Mesenchymal stem cell (in vitro differentiated cells and primary cell): ENCODE results near the gene NCOR2.
A peak's percentile ranks its signal among the peaks of the same experiment; 100 is the strongest.

Source experiments
- DNase-seq: peaks from one replicate; pipeline ENCODE4 v3.0.0-alpha.2; 2013
- H2AFZ ChIP-seq: one replicate; pipeline ENCODE4 v1.6.1; 2013; ENCODE audit warnings: low read depth, mild to moderate bottlenecking, control low read depth, inconsistent platforms, low read length, moderate library complexity
- H2AK5ac ChIP-seq: 2 replicates; pipeline ENCODE4 v1.6.1; 2013; ENCODE audit warnings: low read length, moderate library complexity, mild to moderate bottlenecking, inconsistent platforms; ENCODE audit not compliant: severe bottlenecking
- H2BK120ac ChIP-seq: one replicate; pipeline ENCODE4 v1.6.1; 2013; ENCODE audit warnings: low read depth, mild to moderate bottlenecking, inconsistent platforms, low read length, moderate library complexity
- H2BK12ac ChIP-seq, 2 experiments: one replicate each; pipeline ENCODE4 v1.6.1; 2013; ENCODE audit warnings: inconsistent platforms in 2 of 2, low read length in 2 of 2, mild to moderate bottlenecking in 2 of 2, moderate library complexity in 2 of 2, control low read depth in 1 of 2
- H2BK15ac ChIP-seq: one replicate; pipeline ENCODE4 v1.6.1; 2013; ENCODE audit warnings: mild to moderate bottlenecking, low read depth, inconsistent platforms; ENCODE audit not compliant: poor library complexity, severe bottlenecking
- H2BK5ac ChIP-seq: 2 replicates; pipeline ENCODE4 v1.6.1; 2013; ENCODE audit warnings: low read depth, mild to moderate bottlenecking, low read length, control low read depth, inconsistent platforms; ENCODE audit not compliant: poor library complexity, severe bottlenecking
- H3K14ac ChIP-seq, 2 experiments: one replicate each; pipeline ENCODE4 v1.6.1; 2013; ENCODE audit warnings: inconsistent platforms in 2 of 2, low read length in 2 of 2, control low read depth in 1 of 2, mild to moderate bottlenecking in 1 of 2, moderate library complexity in 1 of 2
- H3K18ac ChIP-seq, 2 experiments: one replicate each; pipeline ENCODE4 v1.6.1; 2013; ENCODE audit warnings: inconsistent platforms in 2 of 2, low read length in 2 of 2, control low read depth in 1 of 2, low read depth in 1 of 2, mild to moderate bottlenecking in 1 of 2
- H3K23ac ChIP-seq, 2 experiments: one replicate each; pipeline ENCODE4 v1.6.1; 2013; ENCODE audit warnings: inconsistent platforms in 2 of 2, low read length in 2 of 2, mild to moderate bottlenecking in 2 of 2, moderate library complexity in 2 of 2, control low read depth in 1 of 2
- H3K27ac ChIP-seq: 2 replicates; pipeline ENCODE4 v1.5.1; 2013; ENCODE audit warnings: mild to moderate bottlenecking, moderate library complexity, low read length, control low read depth, inconsistent platforms; ENCODE audit not compliant: poor library complexity, severe bottlenecking
- H3K27me3 ChIP-seq, 2 experiments: 2 replicates each; pipeline versions ENCODE4 v1.6.1 to v1.7.0; 2013; ENCODE audit warnings: low read length in 2 of 2, mild to moderate bottlenecking in 2 of 2, moderate library complexity in 2 of 2, control low read depth in 1 of 2, inconsistent platforms in 1 of 2; ENCODE audit not compliant: control insufficient read depth in 1 of 2, insufficient read depth in 1 of 2
- H3K36me3 ChIP-seq, 2 experiments: 2 replicates each; pipeline versions ENCODE4 v1.6.1 to v1.7.0; 2013; ENCODE audit warnings: low read length in 2 of 2, control low read depth in 1 of 2, inconsistent platforms in 1 of 2, low read depth in 1 of 2, mild to moderate bottlenecking in 1 of 2; ENCODE audit not compliant: insufficient read depth in 2 of 2, control insufficient read depth in 1 of 2
- H3K4ac ChIP-seq, 2 experiments: one replicate each; pipeline ENCODE4 v1.6.1; 2013; ENCODE audit warnings: inconsistent platforms in 2 of 2, low read length in 2 of 2, mild to moderate bottlenecking in 2 of 2, moderate library complexity in 2 of 2, control low read depth in 1 of 2, low read depth in 1 of 2
- H3K4me1 ChIP-seq: 2 replicates; pipeline ENCODE4 v1.6.1; 2013; ENCODE audit warnings: low read depth, low read length, control low read depth; ENCODE audit not compliant: control insufficient read depth, insufficient read depth
- H3K4me2 ChIP-seq: 2 replicates; pipeline ENCODE4 v1.6.1; 2013; ENCODE audit warnings: low read length, mild to moderate bottlenecking, inconsistent platforms; ENCODE audit not compliant: poor library complexity, severe bottlenecking
- H3K4me3 ChIP-seq, 2 experiments: 2 replicates each; pipeline versions ENCODE4 v1.5.1 to v1.7.0; 2013; ENCODE audit warnings: low read length in 2 of 2, mild to moderate bottlenecking in 2 of 2, control low read depth in 1 of 2, low read depth in 1 of 2; ENCODE audit not compliant: insufficient read depth in 1 of 2
- H3K79me1 ChIP-seq: replicated peaks from 2 replicates; pipeline ENCODE4 v1.6.1; 2013; ENCODE audit warnings: mild to moderate bottlenecking, control low read depth, low read length, inconsistent platforms; ENCODE audit not compliant: poor library complexity, severe bottlenecking
- H3K9ac ChIP-seq: 2 replicates; pipeline ENCODE4 v1.7.0; 2013; ENCODE audit warnings: mild to moderate bottlenecking, low read length, moderate library complexity
- H3K9me3 ChIP-seq: 2 replicates; pipeline ENCODE4 v1.7.0; 2013; ENCODE audit warnings: mild to moderate bottlenecking, low read length; ENCODE audit not compliant: control insufficient read depth
- H4K8ac ChIP-seq: one replicate; pipeline ENCODE4 v1.6.1; 2013; ENCODE audit warnings: inconsistent platforms, mild to moderate bottlenecking, low read length, moderate library complexity
- H4K91ac ChIP-seq: one replicate; pipeline ENCODE4 v1.6.1; 2013; ENCODE audit warnings: mild to moderate bottlenecking, low read length, inconsistent platforms
- WGBS: methylation state at CpG from one replicate; pipeline ENCODE4 v1.1.7; 2013; ENCODE audit warnings: mixed read lengths; 5-methylcytosine and 5-hydroxymethylcytosine counted together

NCOR2 gene

GRCh38 chr12:124562796-124563181 lies 4.6 kb downstream of the NCOR2 start:
- peaks cover 0 to 28% of the 10 kb centered on the region in 2 experiments for H3K36me3 ChIP-seq
- no peak overlapping the region for H2BK120ac ChIP-seq
- no peak overlapping the region for H3K4me3 ChIP-seq
- no peak overlapping the region for H2BK15ac ChIP-seq
- DNase-seq = no peak
- H3K4me1 ChIP-seq = peaks cover 46% of the 10 kb centered on the region
- H3K18ac ChIP-seq = no peak overlapping the region
- no peak overlapping the region for H2AFZ ChIP-seq
- peaks cover 1% of the 10 kb centered on the region for H3K79me1 ChIP-seq
- no peak overlapping the region for H2BK5ac ChIP-seq
- no peak overlapping the region for H4K8ac ChIP-seq
- H3K23ac ChIP-seq = no peak overlapping the region
- H3K9ac ChIP-seq = no peak overlapping the region
- H3K4me2 ChIP-seq = no peak overlapping the region
- H3K4ac ChIP-seq = no peak overlapping the region
- H3K27me3 ChIP-seq = no peaks in the 10 kb centered on the region
- H3K14ac ChIP-seq = no peak overlapping the region
- H3K27ac ChIP-seq = no peak overlapping the region
- H3K9me3 ChIP-seq = no peaks in the 10 kb centered on the region
- H2BK12ac ChIP-seq = peak overlapping the region in 1 of 2 experiments; percentile 4
- H4K91ac ChIP-seq = no peak overlapping the region
- H2AK5ac ChIP-seq = peak overlapping the region; percentile 7
- WGBS = 79% methylated on average over 4 of the region's 4 CpGs

- H2BK12ac ChIP-seq = no peak overlapping the region
Observed at GRCh38 chr12:124562018-124562795, 5.2 kb downstream of the NCOR2 start.

GRCh38 chr12:124561231-124561630 lies 6.2 kb downstream of the NCOR2 start:
- no peak overlapping the region for H2AK5ac ChIP-seq
- peaks cover 1% of the 10 kb centered on the region for H3K79me1 ChIP-seq
- no peak overlapping the region for H2BK5ac ChIP-seq
- no peak overlapping the region for H3K23ac ChIP-seq
- H3K9me3 ChIP-seq = no peaks in the 10 kb centered on the region
- H3K9ac ChIP-seq = no peak overlapping the region
- DNase-seq = no peak
- no peak overlapping the region for H3K4me3 ChIP-seq
- H3K36me3 ChIP-seq = peaks cover 0 to 41% of the 10 kb centered on the region in 2 experiments
- H2AFZ ChIP-seq = no peak overlapping the region
- H2BK15ac ChIP-seq = no peak overlapping the region
- peaks cover 55% of the 10 kb centered on the region for H3K4me1 ChIP-seq
- H2BK12ac ChIP-seq = peak overlapping the region in 1 of 2 experiments; percentile 18
- H4K91ac ChIP-seq = peak overlapping the region; percentile 34
- H3K4me2 ChIP-seq = no peak overlapping the region
- H3K4ac ChIP-seq = no peak overlapping the region
- H3K27ac ChIP-seq = no peak overlapping the region
- peak overlapping the region in 1 of 2 experiments; percentile 48 for H3K14ac ChIP-seq
- no peak overlapping the region for H2BK120ac ChIP-seq
- 82% methylated on average over 10 of the region's 10 CpGs for WGBS
- no peak overlapping the region for H4K8ac ChIP-seq
- no peaks in the 10 kb centered on the region for H3K27me3 ChIP-seq
- peak overlapping the region in 1 of 2 experiments; percentile 16 for H3K18ac ChIP-seq

More at GRCh38 chr12:124562018-124562795, 5.2 kb downstream of the NCOR2 start:
- no peak overlapping the region for H2BK120ac ChIP-seq
- H3K27ac ChIP-seq = no peak overlapping the region
- no peaks in the 10 kb centered on the region for H3K9me3 ChIP-seq
- H4K91ac ChIP-seq = no peak overlapping the region
- H3K4me3 ChIP-seq = no peak overlapping the region
- no peak overlapping the region for H2AFZ ChIP-seq
- H3K23ac ChIP-seq = no peak overlapping the region
- H2AK5ac ChIP-seq = no peak overlapping the region
- no peak overlapping the region for H3K4ac ChIP-seq
- 66% methylated on average over 16 of the region's 18 CpGs for WGBS
- peaks cover 50% of the 10 kb centered on the region for H3K4me1 ChIP-seq
- no peak overlapping the region for H3K18ac ChIP-seq
- peaks cover 0 to 33% of the 10 kb centered on the region in 2 experiments for H3K36me3 ChIP-seq
- DNase-seq = no peak
- H3K27me3 ChIP-seq = no peaks in the 10 kb centered on the region
- H3K9ac ChIP-seq = no peak overlapping the region
- H3K14ac ChIP-seq = no peak overlapping the region
- no peak overlapping the region for H4K8ac ChIP-seq
- no peak overlapping the region for H3K4me2 ChIP-seq
- H2BK15ac ChIP-seq = no peak overlapping the region
- no peak overlapping the region for H2BK5ac ChIP-seq
- peaks cover 1% of the 10 kb centered on the region for H3K79me1 ChIP-seq

GRCh38 chr12:124560146-124560890 lies 7.1 kb downstream of the NCOR2 start:
- H3K9me3 ChIP-seq = no peaks in the 10 kb centered on the region
- 91% methylated on average over 19 of the region's 21 CpGs for WGBS
- no peak overlapping the region for H2BK120ac ChIP-seq
- peaks cover 1% of the 10 kb centered on the region for H3K79me1 ChIP-seq
- H2BK12ac ChIP-seq = no peak overlapping the region
- no peak overlapping the region for H3K18ac ChIP-seq
- H3K36me3 ChIP-seq = peaks cover 0 to 48% of the 10 kb centered on the region in 2 experiments
- H3K27me3 ChIP-seq = no peaks in the 10 kb centered on the region
- no peak overlapping the region for H3K9ac ChIP-seq
- H3K23ac ChIP-seq = no peak overlapping the region
- peaks cover 61% of the 10 kb centered on the region for H3K4me1 ChIP-seq
- no peak overlapping the region for H2BK15ac ChIP-seq
- no peak overlapping the region for H3K4me2 ChIP-seq
- no peak for DNase-seq
- H2AK5ac ChIP-seq = no peak overlapping the region
- no peak overlapping the region for H2BK5ac ChIP-seq
- H3K14ac ChIP-seq = no peak overlapping the region
- H4K91ac ChIP-seq = no peak overlapping the region
- no peak overlapping the region for H3K4me3 ChIP-seq
- no peak overlapping the region for H3K4ac ChIP-seq
- no peak overlapping the region for H3K27ac ChIP-seq
- no peak overlapping the region for H2AFZ ChIP-seq
- no peak overlapping the region for H4K8ac ChIP-seq
